Endothelial cell of umbilical vein (primary cell): Measurements from ENCODE around the gene DTX4. TPM values are rescaled to one million over a fixed set of nuclear protein-coding genes. Genes with fewer than 3 reads are reported as not detected.

Experiments used
- BruUV-seq: library from RNA; stranded (reverse); fragments of 400-500 nt; replicated peaks from 2 replicates; lab custom pipeline; 2021; lab: Mats Ljungman, UMichigan
- CTCF ChIA-PET: fragments of 300-600, 350-600 bp; sonication (Branson Sonifier 250); formaldehyde crosslinking; loops from one replicate; lab custom pipeline; 2021; ENCODE audit warnings: antibody characterized with exemption, inconsistent platforms; lab: Charles Lee
- POLR2A ChIA-PET: fragments of 300-600, 350-600 bp; sonication (Branson Sonifier 250); formaldehyde crosslinking; loops from one replicate; lab custom pipeline; 2021; ENCODE audit warnings: antibody characterized with exemption, inconsistent platforms; lab: Charles Lee
- DNase-seq: peaks from one replicate; pipeline ENCODE4 v3.0.0-alpha.2; 2011; ENCODE audit warnings: low read depth, low spot score
- FAIRE-seq: peaks from 2 replicates; lab custom pipeline; 2011; peaks lifted over from hg19 to GRCh38; lab: Jason Lieb, UNC
- H2AFZ ChIP-seq: 2 replicates; pipeline ENCODE4 v1.6.0; 2012; ENCODE audit warnings: low read depth, low read length, control low read depth, inconsistent platforms
- H3K27ac ChIP-seq: 2 replicates; pipeline ENCODE4 v1.5.1; 2011; ENCODE audit warnings: low read depth, mild to moderate bottlenecking, control low read depth, low read length, moderate library complexity; ENCODE audit not compliant: insufficient read depth
- H3K27me3 ChIP-seq, 2 experiments: 2 replicates each; pipeline versions ENCODE4 v1.6.0 to v1.6.1; 2011; ENCODE audit warnings: low read length in 2 of 2, mixed read lengths in 1 of 2; ENCODE audit not compliant: control insufficient read depth in 2 of 2, insufficient read depth in 2 of 2
- H3K36me3 ChIP-seq, 2 experiments: 2 replicates in 1 of 2; 3 replicates in 1 of 2; pipeline ENCODE4 v1.5.1; 2011; ENCODE audit warnings: low read length in 2 of 2, mild to moderate bottlenecking in 1 of 2, moderate library complexity in 1 of 2; ENCODE audit not compliant: control insufficient read depth in 2 of 2, insufficient read depth in 2 of 2; ENCODE audit errors: extremely low read depth in 1 of 2
- H3K4me1 ChIP-seq: 3 replicates; pipeline ENCODE4 v1.5.1; 2011; ENCODE audit warnings: mild to moderate bottlenecking, low read length; ENCODE audit not compliant: control insufficient read depth, insufficient read depth; ENCODE audit errors: extremely low read depth
- H3K4me2 ChIP-seq: 2 replicates; pipeline ENCODE4 v1.6.1; 2011; ENCODE audit warnings: low read length, control low read depth, mixed read lengths; ENCODE audit not compliant: insufficient read depth
- H3K4me3 ChIP-seq, 3 experiments: fragments of 200-600 bp in 1 of 3; sonication (generic), shearing (Covaris generic) in 1 of 3; replicated peaks in 1 of 3; 2 replicates each; pipeline ENCODE4 v1.5.1; 2011 to 2016; ENCODE audit warnings: control low read depth in 3 of 3, low read length in 3 of 3, mild to moderate bottlenecking in 2 of 3, inconsistent platforms in 1 of 3, low read depth in 1 of 3, moderate library complexity in 1 of 3; ENCODE audit not compliant: insufficient read depth in 1 of 3
- H3K79me2 ChIP-seq: 2 replicates; pipeline ENCODE4 v1.6.0; 2012; ENCODE audit warnings: low read length, inconsistent platforms; ENCODE audit not compliant: control insufficient read depth, insufficient read depth
- H3K9ac ChIP-seq: replicated peaks from 2 replicates; pipeline ENCODE3; 2011; ENCODE audit warnings: low read length, control low read depth; ENCODE audit not compliant: insufficient read depth; ENCODE audit errors: extremely low read depth
- H3K9me1 ChIP-seq: replicated peaks from 3 replicates; pipeline ENCODE4 v1.6.0; 2011; ENCODE audit warnings: mild to moderate bottlenecking, low read length; ENCODE audit not compliant: control insufficient read depth, insufficient read depth; ENCODE audit errors: extremely low read depth
- H3K9me3 ChIP-seq: replicated peaks from 2 replicates; pipeline ENCODE4 v1.5.1; 2012; ENCODE audit warnings: low read length, inconsistent platforms; ENCODE audit not compliant: control insufficient read depth, insufficient read depth
- H4K20me1 ChIP-seq: replicated peaks from 2 replicates; pipeline ENCODE3; 2011; ENCODE audit warnings: mild to moderate bottlenecking, low read length; ENCODE audit not compliant: control insufficient read depth, insufficient read depth; ENCODE audit errors: extremely low read depth
- CTCF ChIP-seq, 2 donors: IDR thresholded peaks; 1 replicate in 1 of 2; 2 replicates in 1 of 2; pipeline ENCODE4 v1.5.1; 2011; ENCODE audit warnings: low read length in 2 of 2, mild to moderate bottlenecking in 2 of 2, moderate library complexity in 2 of 2, control low read depth in 1 of 2, inconsistent platforms in 1 of 2, low read depth in 1 of 2; ENCODE audit not compliant: insufficient read depth in 1 of 2; ENCODE audit errors: extremely low read depth in 1 of 2
- EZH2 ChIP-seq: IDR thresholded peaks from 2 replicates; pipeline ENCODE4 v1.6.1; 2012; ENCODE audit warnings: borderline replicate concordance, low read depth, mild to moderate bottlenecking, moderate library complexity, low read length, inconsistent platforms; ENCODE audit not compliant: severe bottlenecking
- FOS ChIP-seq: IDR thresholded peaks from 2 replicates; pipeline ENCODE4 v1.6.1; 2011; ENCODE audit warnings: mild to moderate bottlenecking, low read length, moderate library complexity, borderline replicate concordance; ENCODE audit not compliant: insufficient read depth
- GATA2 ChIP-seq: IDR thresholded peaks from 2 replicates; pipeline ENCODE4 v1.7.0; 2011; ENCODE audit warnings: low read depth, mild to moderate bottlenecking, moderate library complexity, mixed read lengths, low read length; ENCODE audit not compliant: insufficient read length, insufficient read depth
- JUN ChIP-seq: IDR thresholded peaks from 2 replicates; pipeline ENCODE4 v1.6.1; 2011; ENCODE audit warnings: borderline replicate concordance, low read depth; ENCODE audit not compliant: insufficient read length, insufficient read depth
- MYC ChIP-seq: IDR thresholded peaks from one replicate; pipeline ENCODE4 v1.6.1; 2011; ENCODE audit warnings: mild to moderate bottlenecking, low read depth, low read length
- POLR2A ChIP-seq: IDR thresholded peaks from 2 replicates; pipeline ENCODE4 v1.6.1; 2012; ENCODE audit warnings: low read depth, mild to moderate bottlenecking, control low read depth, low read length
- POLR2AphosphoS5 ChIP-seq: IDR thresholded peaks from 2 replicates; pipeline ENCODE4 v1.6.1; 2012; ENCODE audit warnings: low read depth, mild to moderate bottlenecking, control low read depth, low read length, moderate library complexity; ENCODE audit not compliant: insufficient read depth
- dilution Hi-C: fragments of 300-500 bp; cut with MboI; formaldehyde crosslinking; loops from one replicate; pipeline ENCODE4 v1.15.0; 2019; ENCODE audit warnings: low sequenced_read_pairs; ENCODE audit not compliant: extremely low pct_ligation_motif_present
- intact Hi-C: fragments of 100-400 bp; cut with micrococcal nuclease; formaldehyde crosslinking; loops from one replicate; pipeline ENCODE4 v1.10.0; 2022
- polyA plus RNA-seq, 4 experiments: library from polyadenylated mRNA; depleted of rRNA in 3 of 4; stranded (reverse) in 3 of 4; unstranded in 1 of 4; fragments of >200 nt; gene quantifications; 2 replicates each; pipeline versions ENCODE4 v1.2.1 to v1.2.3, GENCODE V29; 2011 to 2012; ENCODE audit warnings: missing spikeins in 1 of 4
- total RNA-seq: library from RNA; stranded (reverse); gene quantifications from 2 replicates; pipeline ENCODE4 v1.2.3, GENCODE V29; 2021
- TF ChIP-seq, protein P1 (sequence below): IDR thresholded peaks from 2 replicates; pipeline ENCODE4 v1.6.1; 2011; ENCODE audit not compliant: insufficient read depth, insufficient read length

The DTX4 gene
- total and polyA plus RNA-seq, 2 donors (not counting 3 experiments of a cell fraction or from before 2014, with no cell fraction given): 0.08 to 0.91 TPM

- ChIA-PET CTCF (interaction anchor here (4.8 kb wide), 1 partner anchor 40 kb away, joined by 27 read pairs; the partner anchor contains the start of gene DTX4), POLR2A (no interaction called here)
- no peaks in the 10 kb centered on the region for H3K36me3 ChIP-seq
- H2AFZ ChIP-seq: no peak overlapping the region
- no TSS peak for BruUV-seq
- dilution Hi-C loops: no loop called here
- no peaks in the 10 kb centered on the region for H3K79me2 ChIP-seq
- no peak overlapping the region for H3K4me3 ChIP-seq
- intact Hi-C loops: no loop called here
- DNase-seq (no peak), FAIRE-seq (no peak)
- no peak overlapping the region for H3K4me2 ChIP-seq
- TF ChIP-seq POLR2A (no peak), CTCF (IDR thresholded peaks at IDR 0.05; ENCODE audit: extremely low read depth in 1 of 2, insufficient read depth in 1 of 2, low read depth in 1 of 2, low read length in 2 of 2) (no peak), FOS (no peak), EZH2 (no peak), POLR2AphosphoS5 (no peak), MYC (no peak), GATA2 (no peak), JUN (no peak)
- TF ChIP-seq, protein P1, sequence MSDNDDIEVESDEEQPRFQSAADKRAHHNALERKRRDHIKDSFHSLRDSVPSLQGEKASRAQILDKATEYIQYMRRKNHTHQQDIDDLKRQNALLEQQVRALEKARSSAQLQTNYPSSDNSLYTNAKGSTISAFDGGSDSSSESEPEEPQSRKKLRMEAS: no peak
- H3K9ac ChIP-seq: no peak overlapping the region
- no peaks in the 10 kb centered on the region for H3K4me1 ChIP-seq
- peaks cover 0 to 2% of the 10 kb centered on the region in 2 experiments for H3K27me3 ChIP-seq
- no peak overlapping the region for H3K27ac ChIP-seq
- no peaks in the 10 kb centered on the region for H4K20me1 ChIP-seq
- no peaks in the 10 kb centered on the region for H3K9me1 ChIP-seq
- H3K9me3 ChIP-seq: no peaks in the 10 kb centered on the region
Observed at GRCh38 chr11:59212222-59212621, 40.3 kb downstream of the DTX4 start.
